GM18858 (cell line): ENCODE measurements around the gene BAZ1B.
"Not testable (repeated sequence)": the region's sequence is repeated elsewhere in the genome, so short reads cannot be mapped to it uniquely, and the experiment has no call there.

Source experiments
- ATAC-seq: cut with Tn5 transposase; IDR thresholded peaks from one replicate; pipeline ENCODE4 v1.9.1; 2021; ENCODE audit not compliant: unreplicated experiment

Gene BAZ1B

DNA sequence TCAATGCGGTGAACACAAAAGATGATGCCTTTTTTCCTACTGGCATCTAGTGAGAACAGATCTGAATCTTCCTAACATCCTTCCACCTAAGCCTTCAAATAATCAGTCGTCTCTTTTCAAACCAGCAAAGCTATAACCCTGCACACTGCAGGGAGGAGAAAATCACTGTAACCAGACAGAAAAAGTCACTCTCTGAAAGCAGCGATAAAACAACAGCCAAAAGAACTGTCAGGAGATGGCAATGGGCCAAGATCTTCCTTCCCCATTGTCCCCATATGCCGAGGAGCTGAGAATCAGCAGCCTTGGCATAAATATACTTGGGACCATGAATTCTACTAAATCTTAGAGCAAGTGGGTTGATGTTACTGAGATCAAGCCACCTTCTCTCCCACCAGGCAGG, 75.4 kb downstream of the BAZ1B start:
- ATAC-seq, result no peak

GRCh38 chr7:73443548-73444255, 78.4 kb downstream of the BAZ1B start:
- no peak for ATAC-seq

DNA sequence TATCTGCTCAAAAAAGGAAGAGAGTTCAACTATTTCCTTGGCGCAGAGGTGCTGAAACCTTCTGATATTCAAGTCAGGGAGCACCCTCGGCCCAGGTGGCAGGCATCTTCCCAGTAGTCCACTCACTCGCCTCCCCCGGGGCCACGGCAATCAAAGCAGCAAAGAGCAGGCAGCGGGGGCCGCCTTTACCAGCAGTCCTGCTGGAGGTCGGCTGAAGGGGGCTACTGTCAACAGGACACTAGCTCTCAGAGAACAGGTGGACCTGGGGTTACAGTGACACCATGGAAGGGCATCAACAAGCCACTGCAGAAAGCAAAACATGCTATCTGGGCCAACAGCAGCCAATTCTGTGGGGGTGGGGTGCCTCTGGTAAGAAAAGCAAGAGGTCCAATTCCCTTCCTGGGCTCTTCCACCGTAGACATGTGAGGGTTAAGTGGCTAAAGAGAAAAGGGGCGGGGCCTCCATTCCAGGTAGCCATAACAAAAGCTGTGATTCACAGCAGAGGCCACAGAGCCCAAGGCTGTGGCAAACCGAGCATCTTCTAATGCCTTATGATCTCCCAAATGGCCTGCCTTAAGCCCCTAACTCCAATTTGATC, 79.1 kb downstream of the BAZ1B start:
- ATAC-seq, result no peak

DNA sequence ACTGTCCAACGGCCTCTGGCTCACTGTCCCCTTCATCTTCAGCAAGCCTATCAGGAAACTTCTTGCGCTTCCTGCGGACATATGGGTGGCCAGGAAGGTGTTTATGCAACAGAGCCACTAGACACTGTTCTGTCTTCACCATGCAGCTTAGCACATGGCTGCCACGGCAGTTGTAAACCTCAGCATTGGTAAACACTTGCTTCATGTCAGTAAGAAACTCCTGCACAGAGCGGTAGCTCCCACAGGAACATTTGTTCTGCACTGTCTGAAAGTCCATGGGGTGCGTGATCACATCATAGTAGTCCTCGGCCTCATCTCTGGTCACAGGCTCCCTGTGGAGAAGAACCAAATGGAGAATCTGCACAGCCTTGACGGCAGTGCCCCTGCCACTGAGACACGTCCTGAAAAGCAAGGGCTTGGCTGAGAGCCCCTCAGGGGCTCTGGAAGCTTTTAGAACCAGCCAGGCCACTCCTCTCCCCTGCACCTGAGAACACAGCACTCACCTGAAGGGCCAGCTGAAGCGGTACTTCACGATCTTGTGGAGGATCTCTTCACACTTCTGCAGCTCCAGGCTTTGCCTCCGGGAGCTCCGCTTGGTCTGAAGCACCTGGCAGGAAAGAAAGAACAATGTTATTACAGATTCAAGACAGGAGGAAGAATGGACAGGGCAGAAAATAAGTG, 79.7 kb downstream of the BAZ1B start:
- no peak for ATAC-seq

DNA sequence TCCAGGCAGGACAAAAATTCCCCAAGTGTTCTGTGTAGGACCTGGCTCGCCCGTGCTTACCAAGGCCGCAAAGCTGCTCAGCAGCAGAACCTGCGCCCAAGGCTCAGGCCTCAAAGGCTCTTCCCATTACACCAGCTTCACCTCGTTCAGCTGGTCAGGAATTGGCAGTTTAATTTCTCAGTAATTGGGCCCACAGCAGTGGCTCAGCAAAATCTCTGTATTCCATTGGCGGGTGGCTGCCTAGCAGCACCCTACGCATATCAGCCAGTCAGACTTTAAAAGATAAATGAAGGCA, 82.7 kb downstream of the BAZ1B start:
- no peak for ATAC-seq

- no peak for ATAC-seq
These were observed 83.3 kb downstream of the BAZ1B start for GRCh38 chr7:73438547-73439409.

DNA sequence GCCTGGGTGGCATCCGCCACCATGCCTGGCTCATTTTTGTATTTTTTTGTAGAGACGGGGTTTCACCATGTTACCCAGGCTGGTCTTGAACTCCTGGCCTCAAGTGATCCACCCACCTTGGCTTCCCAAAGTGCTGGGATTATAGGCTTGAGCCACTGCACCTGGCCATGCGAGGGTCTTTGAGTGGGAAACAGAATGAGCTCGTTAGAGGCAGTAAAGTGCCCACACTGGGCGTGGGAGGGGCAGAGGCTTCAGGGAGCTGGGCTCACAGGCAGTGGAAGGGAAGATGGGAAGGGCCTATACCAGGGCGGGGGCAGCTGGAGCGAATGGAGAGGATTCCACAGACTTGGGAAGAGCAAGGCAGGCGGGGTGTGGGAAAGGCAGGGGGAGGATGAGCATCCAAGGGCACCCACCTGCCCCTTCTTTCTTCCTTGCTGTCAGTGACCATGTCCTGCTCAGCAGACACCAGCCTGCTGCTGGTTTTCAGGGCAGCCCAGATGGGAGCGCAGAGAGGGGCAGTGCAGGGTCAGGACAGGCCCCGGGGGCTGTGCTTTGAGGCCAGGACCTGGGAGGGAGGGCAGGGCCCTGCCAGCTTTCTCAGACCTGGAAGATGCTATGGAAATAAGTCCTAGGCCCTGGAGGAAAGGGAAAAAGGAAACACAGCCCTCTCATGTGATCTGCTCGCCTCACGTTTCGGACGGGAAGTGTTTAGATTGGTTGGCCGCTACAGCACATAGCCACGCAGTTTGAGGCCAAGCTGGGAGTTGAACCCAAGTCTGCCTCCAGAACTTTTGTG, 84.3 kb downstream of the BAZ1B start:
- no peak for ATAC-seq

DNA sequence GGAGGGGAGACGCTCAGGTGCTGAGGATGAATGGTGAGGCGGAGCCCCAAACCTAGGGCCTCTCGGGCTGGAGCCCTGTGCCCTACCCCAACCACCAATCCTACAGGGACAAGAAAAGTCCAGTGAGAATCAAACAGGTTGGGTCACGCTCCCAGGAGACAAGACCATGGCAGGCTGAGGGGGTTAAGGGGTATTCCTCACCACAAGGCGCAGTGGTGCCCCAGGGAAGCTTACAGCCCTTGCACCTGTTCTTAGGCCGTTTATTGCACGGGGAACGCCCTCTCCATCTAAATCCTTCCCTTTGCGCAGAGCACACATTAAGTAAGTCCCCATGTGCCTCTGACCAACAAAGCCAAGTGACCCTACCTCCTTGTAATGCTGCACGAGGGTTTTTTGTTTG, 85.0 kb downstream of the BAZ1B start:
- ATAC-seq, result no peak

GRCh38 chr7:73436031-73436929, 85.8 kb downstream of the BAZ1B start:
- ATAC-seq, result no peak

DNA sequence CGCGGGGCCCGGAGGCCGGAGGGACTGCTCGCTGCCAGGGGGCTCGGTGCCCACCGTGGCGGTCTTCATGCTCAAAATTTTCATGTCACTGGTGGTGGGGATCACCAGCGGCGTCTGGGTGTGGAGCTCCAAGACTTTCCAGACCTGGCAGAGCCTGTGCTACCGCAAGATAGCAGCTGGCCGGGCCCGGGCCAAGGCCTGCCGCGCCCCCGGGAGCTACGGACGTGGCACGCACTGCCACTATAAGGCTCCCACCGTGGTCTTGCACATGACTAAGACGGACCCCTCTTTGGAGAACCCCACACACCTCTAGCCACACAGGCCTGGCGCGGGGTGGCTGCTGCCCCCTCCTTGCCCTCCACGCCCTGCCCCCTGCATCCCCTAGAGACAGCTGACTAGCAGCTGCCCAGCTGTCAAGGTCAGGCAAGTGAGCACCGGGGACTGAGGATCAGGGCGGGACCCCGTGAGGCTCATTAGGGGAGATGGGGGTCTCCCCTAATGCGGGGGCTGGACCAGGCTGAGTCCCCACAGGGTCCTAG, 86.6 kb downstream of the BAZ1B start:
- ATAC-seq, result no peak

GRCh38 chr7:73434701-73435069, 87.4 kb downstream of the BAZ1B start:
- ATAC-seq, result no peak

DNA sequence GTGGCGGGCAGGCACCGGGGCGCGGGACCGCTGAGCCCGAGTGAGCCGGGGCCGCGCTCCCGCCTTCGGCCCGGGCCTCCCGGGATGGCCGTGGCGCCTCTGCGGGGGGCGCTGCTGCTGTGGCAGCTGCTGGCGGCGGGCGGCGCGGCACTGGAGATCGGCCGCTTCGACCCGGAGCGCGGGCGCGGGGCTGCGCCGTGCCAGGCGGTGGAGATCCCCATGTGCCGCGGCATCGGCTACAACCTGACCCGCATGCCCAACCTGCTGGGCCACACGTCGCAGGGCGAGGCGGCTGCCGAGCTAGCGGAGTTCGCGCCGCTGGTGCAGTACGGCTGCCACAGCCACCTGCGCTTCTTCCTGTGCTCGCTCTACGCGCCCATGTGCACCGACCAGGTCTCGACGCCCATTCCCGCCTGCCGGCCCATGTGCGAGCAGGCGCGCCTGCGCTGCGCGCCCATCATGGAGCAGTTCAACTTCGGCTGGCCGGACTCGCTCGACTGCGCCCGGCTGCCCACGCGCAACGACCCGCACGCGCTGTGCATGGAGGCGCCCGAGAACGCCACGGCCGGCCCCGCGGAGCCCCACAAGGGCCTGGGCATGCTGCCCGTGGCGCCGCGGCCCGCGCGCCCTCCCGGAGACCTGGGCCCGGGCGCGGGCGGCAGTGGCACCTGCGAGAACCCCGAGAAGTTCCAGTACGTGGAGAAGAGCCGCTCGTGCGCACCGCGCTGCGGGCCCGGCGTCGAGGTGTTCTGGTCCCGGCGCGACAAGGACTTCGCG, 88.0 kb downstream of the BAZ1B start:
- no peak for ATAC-seq

- ATAC-seq, result no peak
These were observed 89.4 kb downstream of the BAZ1B start for GRCh38 chr7:73432676-73433075.

- no peak for ATAC-seq
These were observed 90.9 kb downstream of the BAZ1B start for GRCh38 chr7:73431041-73431835.

DNA sequence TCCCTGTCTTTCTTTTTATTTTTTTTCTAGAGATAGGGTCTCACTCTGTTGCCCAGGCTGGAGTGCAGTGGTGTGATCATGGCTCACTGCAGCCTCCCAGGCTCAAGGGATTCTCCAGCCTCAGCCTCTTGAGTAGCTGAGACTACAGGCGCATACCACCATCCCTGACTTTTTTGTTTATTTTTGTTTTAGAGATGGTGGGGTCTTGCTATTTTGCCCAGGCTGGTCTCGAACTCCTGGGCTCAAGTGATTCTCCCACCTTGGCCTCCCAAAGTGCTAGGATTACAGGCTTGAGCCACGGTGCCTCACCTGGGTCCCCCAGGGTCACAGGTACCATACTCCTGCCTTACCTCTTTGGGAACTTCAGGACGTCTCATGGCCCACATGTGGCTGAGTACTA, 91.6 kb downstream of the BAZ1B start:
- ATAC-seq, result not testable (repeated sequence)

DNA sequence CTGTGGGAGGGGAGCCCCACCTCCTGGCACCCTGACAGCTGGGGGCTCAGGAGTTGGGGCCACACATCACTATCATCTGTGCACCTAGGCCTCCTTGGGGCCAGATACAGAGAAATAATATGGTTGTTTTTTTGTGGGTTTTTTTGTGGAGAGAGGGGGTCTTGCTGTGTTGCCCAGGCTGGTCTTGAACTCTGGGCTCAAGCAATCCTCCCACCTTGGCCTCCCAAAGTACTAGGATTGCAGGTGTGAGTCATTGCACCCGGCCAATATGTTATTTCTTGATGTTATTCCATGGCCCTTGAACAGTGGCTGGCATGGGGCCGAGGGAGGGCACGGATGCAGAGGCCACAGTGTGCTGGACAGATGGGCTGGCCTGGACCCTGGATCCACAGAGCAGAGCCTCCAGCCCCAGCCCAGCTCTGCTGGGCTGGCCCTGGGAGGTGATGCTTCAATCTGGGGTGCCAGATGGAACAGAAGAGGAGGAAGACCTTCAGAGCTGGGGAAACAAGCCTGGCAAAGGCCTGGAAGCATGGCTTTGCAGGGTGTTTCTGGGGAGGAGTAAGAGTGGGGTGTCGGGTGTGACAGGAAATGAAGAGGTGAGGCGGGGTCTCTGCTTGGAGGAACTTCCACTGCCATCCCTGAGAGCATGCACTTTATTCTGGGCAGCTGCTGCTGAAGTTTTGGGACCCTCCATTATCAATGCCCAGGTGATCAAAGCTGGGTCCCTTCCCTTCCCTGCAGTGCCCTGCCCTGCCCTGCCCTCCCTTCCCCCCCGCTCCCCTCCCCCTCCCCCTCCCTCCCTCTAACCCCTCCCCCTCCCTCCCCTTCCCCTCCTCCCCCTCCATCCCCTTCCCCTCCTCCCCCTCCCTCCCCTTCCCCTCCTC, 92.2 kb downstream of the BAZ1B start:
- no peak for ATAC-seq

GRCh38 chr7:73429215-73429614, 92.9 kb downstream of the BAZ1B start:
- ATAC-seq, result no peak
